Upper lobe of left lung (tissue), 4 donors: ENCODE data around the gene CD79B.

Experiments
- EP300 ChIP-seq, 4 donors: sonication (generic); formaldehyde crosslinking; IDR thresholded peaks; one replicate each; pipeline ENCODE4 v1.5.1; 2017; ENCODE audit warnings: antibody characterized with exemption in 4 of 4, control low read depth in 2 of 4
- POLR2A ChIP-seq, 4 donors: fragments of 450-650 bp; IDR thresholded peaks; one replicate each; pipeline ENCODE4 v1.5.1; 2016 to 2017; ENCODE audit warnings: antibody characterized with exemption in 4 of 4, mild to moderate bottlenecking in 2 of 4
- POLR2AphosphoS5 ChIP-seq, 2 donors: sonication (generic); formaldehyde crosslinking; IDR thresholded peaks; one replicate each; pipeline ENCODE4 v1.5.1; 2017; ENCODE audit warnings: antibody characterized with exemption in 2 of 2
- TF ChIP-seq, protein P1 (sequence below), 6 experiments: fragments of 450-650 bp in 4 of 6; fragments of 200-600 bp in 2 of 6; sonication (generic) in 2 of 6; IDR thresholded peaks; one replicate each; pipeline ENCODE4 v1.5.1; 2016 to 2019; ENCODE audit warnings: antibody characterized with exemption in 6 of 6

DNA sequence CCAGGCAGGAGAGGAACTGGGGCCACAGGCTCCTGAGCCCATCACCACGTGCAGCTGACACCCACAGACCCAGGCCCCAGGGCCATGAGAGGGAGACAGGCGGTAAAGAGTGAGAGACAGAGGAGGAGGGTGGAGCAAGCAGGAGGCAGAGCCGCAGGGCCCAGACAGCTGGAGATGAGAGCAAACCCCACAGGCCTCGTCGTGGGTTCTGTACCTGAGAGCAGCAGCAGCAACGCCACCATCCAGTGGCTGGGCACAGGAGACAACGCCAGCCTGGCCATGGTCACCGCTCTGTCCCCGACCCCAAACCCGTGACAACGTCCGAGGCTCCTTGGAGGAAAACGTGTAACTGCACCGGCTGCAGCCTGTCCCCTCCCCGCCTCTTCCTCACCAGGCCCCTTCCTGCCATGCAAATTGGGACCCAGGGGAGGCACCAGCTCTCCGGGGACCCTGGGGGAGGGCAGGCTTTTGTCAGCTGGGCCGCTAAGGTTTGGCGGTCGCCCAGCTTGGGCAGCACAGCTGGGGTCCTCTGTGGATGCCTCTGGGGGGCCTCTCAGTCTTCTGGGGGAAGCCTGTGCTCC is at the start of gene CD79B:
- TF ChIP-seq EP300 (IDR thresholded peaks at IDR 0.05) (no peak), POLR2A (IDR thresholded peaks at IDR 0.05) (peak in 1 of 4 donors; percentile 6), POLR2AphosphoS5 (IDR thresholded peaks at IDR 0.05) (no peak)
- TF ChIP-seq, protein P1, sequence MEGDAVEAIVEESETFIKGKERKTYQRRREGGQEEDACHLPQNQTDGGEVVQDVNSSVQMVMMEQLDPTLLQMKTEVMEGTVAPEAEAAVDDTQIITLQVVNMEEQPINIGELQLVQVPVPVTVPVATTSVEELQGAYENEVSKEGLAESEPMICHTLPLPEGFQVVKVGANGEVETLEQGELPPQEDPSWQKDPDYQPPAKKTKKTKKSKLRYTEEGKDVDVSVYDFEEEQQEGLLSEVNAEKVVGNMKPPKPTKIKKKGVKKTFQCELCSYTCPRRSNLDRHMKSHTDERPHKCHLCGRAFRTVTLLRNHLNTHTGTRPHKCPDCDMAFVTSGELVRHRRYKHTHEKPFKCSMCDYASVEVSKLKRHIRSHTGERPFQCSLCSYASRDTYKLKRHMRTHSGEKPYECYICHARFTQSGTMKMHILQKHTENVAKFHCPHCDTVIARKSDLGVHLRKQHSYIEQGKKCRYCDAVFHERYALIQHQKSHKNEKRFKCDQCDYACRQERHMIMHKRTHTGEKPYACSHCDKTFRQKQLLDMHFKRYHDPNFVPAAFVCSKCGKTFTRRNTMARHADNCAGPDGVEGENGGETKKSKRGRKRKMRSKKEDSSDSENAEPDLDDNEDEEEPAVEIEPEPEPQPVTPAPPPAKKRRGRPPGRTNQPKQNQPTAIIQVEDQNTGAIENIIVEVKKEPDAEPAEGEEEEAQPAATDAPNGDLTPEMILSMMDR (IDR thresholded peaks at IDR 0.05): no peak
